ENCODE data around the gene KIF11. TPM values are rescaled to one million over a fixed set of nuclear protein-coding genes. Genes with fewer than 3 reads are reported as not detected.

The KIF11 gene
- total and polyA plus RNA-seq, 2 of the 13 experiments (the other 11 are each of a cell fraction or from before 2014, with no cell fraction given): 8.7 to 38.4 TPM

DNA sequence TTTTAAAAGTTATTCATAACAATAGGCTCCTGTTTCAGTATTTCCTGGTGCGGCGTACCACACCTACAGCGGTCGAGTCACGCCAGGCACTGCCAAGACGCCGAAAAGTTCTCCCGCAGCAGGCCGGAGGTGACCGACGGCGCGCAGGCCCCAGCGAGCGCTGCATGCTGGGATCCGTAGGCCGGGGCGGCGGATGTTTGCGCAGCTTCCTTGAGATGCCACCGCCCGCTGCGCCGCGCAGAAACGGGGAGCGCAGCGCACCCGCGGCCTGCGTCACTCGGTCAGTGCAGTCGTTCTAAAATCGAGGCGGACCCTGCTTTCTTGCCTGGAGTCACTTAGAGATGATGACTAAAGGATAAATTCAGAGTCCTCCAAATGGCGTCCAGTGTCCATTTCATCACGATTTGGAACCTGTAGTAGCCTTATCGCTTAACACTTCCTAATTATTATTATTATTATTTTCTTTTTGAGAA is 1.3 kb upstream of the KIF11 start (continued):
- TF ChIP-seq E2F2 (CRISPR knock-in tag; IDR thresholded peaks at IDR 0.05; ENCODE audit: borderline replicate concordance): peak; percentile 44; the same call in 1 of the 2 replicates
- no peak for TF ChIP-seq SRSF9 (IDR thresholded peaks at IDR 0.05; ENCODE audit: borderline replicate concordance, insufficient read depth, low read depth, low read length, poor library complexity, severe bottlenecking)
- no peak; the same call in 1 of the 2 replicates for TF ChIP-seq TOPORS (CRISPR knock-in tag; IDR thresholded peaks at IDR 0.05)
- TF ChIP-seq ZNF790 (CRISPR knock-in tag; IDR thresholded peaks at IDR 0.05; ENCODE audit: borderline replicate concordance): 0 out of 2 replicates have a peak, but pooled peaks have one; percentile 41
- peak; percentile 56; the same call in 1 of the 2 replicates for TF ChIP-seq ZNF430 (CRISPR knock-in tag; IDR thresholded peaks at IDR 0.05)
- no peak for TF ChIP-seq NFRKB (IDR thresholded peaks at IDR 0.05)
- TF ChIP-seq ZNF205 (CRISPR knock-in tag; IDR thresholded peaks at IDR 0.05): peak; percentile 79; the same call in 1 of the 2 replicates
- peak; percentile 39; the same call in 1 of the 2 replicates for TF ChIP-seq NFYC (CRISPR knock-in tag; IDR thresholded peaks at IDR 0.05)
- TF ChIP-seq, protein P1, sequence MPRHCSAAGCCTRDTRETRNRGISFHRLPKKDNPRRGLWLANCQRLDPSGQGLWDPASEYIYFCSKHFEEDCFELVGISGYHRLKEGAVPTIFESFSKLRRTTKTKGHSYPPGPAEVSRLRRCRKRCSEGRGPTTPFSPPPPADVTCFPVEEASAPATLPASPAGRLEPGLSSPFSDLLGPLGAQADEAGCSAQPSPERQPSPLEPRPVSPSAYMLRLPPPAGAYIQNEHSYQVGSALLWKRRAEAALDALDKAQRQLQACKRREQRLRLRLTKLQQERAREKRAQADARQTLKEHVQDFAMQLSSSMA (CRISPR knock-in tag; IDR thresholded peaks at IDR 0.05): no peak
- no peak for TF ChIP-seq ZNF75D (CRISPR knock-in tag; IDR thresholded peaks at IDR 0.05; ENCODE audit: borderline replicate concordance)
- TF ChIP-seq, protein P2, sequence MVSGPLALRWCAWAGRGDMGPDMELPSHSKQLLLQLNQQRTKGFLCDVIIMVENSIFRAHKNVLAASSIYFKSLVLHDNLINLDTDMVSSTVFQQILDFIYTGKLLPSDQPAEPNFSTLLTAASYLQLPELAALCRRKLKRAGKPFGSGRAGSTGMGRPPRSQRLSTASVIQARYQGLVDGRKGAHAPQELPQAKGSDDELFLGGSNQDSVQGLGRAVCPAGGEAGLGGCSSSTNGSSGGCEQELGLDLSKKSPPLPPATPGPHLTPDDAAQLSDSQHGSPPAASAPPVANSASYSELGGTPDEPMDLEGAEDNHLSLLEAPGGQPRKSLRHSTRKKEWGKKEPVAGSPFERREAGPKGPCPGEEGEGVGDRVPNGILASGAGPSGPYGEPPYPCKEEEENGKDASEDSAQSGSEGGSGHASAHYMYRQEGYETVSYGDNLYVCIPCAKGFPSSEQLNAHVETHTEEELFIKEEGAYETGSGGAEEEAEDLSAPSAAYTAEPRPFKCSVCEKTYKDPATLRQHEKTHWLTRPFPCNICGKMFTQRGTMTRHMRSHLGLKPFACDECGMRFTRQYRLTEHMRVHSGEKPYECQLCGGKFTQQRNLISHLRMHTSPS (CRISPR knock-in tag; IDR thresholded peaks at IDR 0.05; ENCODE audit: low read depth): no peak
- TF ChIP-seq ZNF138 (CRISPR knock-in tag; IDR thresholded peaks at IDR 0.05; ENCODE audit: low read depth): no peak
- TF ChIP-seq DNMT3B (CRISPR knock-in tag; conservative IDR thresholded peaks at IDR 0.05): 0 out of 2 replicates have a peak, but pooled peaks have one; percentile 29
- TF ChIP-seq NR2F6 (IDR thresholded peaks at IDR 0.05): no peak
- peak; percentile 47; the same call in 1 of the 2 replicates for TF ChIP-seq NR2F6 (CRISPR knock-in tag; IDR thresholded peaks at IDR 0.05)
- TF ChIP-seq HDAC6 (IDR thresholded peaks at IDR 0.05; ENCODE audit: low read depth, low read length): no peak
- no peak for TF ChIP-seq ZNF549 (CRISPR knock-in tag; IDR thresholded peaks at IDR 0.05)
- 0 out of 2 replicates have a peak, but pooled peaks have one; percentile 32 for TF ChIP-seq ZNF891 (CRISPR knock-in tag; IDR thresholded peaks at IDR 0.05)
- TF ChIP-seq, protein P3, sequence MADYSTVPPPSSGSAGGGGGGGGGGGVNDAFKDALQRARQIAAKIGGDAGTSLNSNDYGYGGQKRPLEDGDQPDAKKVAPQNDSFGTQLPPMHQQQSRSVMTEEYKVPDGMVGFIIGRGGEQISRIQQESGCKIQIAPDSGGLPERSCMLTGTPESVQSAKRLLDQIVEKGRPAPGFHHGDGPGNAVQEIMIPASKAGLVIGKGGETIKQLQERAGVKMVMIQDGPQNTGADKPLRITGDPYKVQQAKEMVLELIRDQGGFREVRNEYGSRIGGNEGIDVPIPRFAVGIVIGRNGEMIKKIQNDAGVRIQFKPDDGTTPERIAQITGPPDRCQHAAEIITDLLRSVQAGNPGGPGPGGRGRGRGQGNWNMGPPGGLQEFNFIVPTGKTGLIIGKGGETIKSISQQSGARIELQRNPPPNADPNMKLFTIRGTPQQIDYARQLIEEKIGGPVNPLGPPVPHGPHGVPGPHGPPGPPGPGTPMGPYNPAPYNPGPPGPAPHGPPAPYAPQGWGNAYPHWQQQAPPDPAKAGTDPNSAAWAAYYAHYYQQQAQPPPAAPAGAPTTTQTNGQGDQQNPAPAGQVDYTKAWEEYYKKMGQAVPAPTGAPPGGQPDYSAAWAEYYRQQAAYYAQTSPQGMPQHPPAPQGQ (CRISPR knock-in tag; IDR thresholded peaks at IDR 0.05; ENCODE audit: borderline replicate concordance): no peak
- TF ChIP-seq SMAD1 (CRISPR knock-in tag; IDR thresholded peaks at IDR 0.05; ENCODE audit: borderline replicate concordance, low read depth): no peak
- no peak for TF ChIP-seq ZFP41 (CRISPR knock-in tag; IDR thresholded peaks at IDR 0.05; ENCODE audit: borderline replicate concordance)
- peak; percentile 83 for TF ChIP-seq KMT2B (CRISPR knock-in tag; IDR thresholded peaks at IDR 0.05)
- no peak for TF ChIP-seq ZNF629 (CRISPR knock-in tag; conservative IDR thresholded peaks at IDR 0.05)
- no peak for TF ChIP-seq FOSL1 (CRISPR knock-in tag; IDR thresholded peaks at IDR 0.05; ENCODE audit: borderline replicate concordance)
- peak; percentile 98 for TF ChIP-seq ZFX (CRISPR knock-in tag; IDR thresholded peaks at IDR 0.05; ENCODE audit: low read depth)

Data from HepG2 (cell line).